IPS-18a (cell line): ENCODE data around the gene PTCH1.
A peak's percentile ranks its signal among the peaks of the same experiment; 100 is the strongest.

Experiments
- H3K27ac ChIP-seq: one replicate; pipeline ENCODE4 v1.5.1; 2013; ENCODE audit warnings: low read length
- H3K27me3 ChIP-seq: one replicate; pipeline ENCODE4 v1.6.1; 2013; ENCODE audit warnings: mild to moderate bottlenecking, low read length; ENCODE audit not compliant: control insufficient read depth, insufficient read depth
- H3K36me3 ChIP-seq: one replicate; pipeline ENCODE4 v1.6.1; 2013; ENCODE audit warnings: low read depth, low read length; ENCODE audit not compliant: control insufficient read depth
- H3K4me1 ChIP-seq: one replicate; pipeline ENCODE4 v1.6.1; 2013; ENCODE audit warnings: low read depth, low read length; ENCODE audit not compliant: control insufficient read depth
- H3K4me3 ChIP-seq: one replicate; pipeline ENCODE4 v1.5.1; 2013; ENCODE audit warnings: low read length
- H3K9ac ChIP-seq: one replicate; pipeline ENCODE4 v1.6.1; 2013; ENCODE audit warnings: mild to moderate bottlenecking, low read length, moderate library complexity
- H3K9me3 ChIP-seq: one replicate; pipeline ENCODE4 v1.6.1; 2013; ENCODE audit warnings: low read depth, low read length; ENCODE audit not compliant: control insufficient read depth

Gene PTCH1

DNA sequence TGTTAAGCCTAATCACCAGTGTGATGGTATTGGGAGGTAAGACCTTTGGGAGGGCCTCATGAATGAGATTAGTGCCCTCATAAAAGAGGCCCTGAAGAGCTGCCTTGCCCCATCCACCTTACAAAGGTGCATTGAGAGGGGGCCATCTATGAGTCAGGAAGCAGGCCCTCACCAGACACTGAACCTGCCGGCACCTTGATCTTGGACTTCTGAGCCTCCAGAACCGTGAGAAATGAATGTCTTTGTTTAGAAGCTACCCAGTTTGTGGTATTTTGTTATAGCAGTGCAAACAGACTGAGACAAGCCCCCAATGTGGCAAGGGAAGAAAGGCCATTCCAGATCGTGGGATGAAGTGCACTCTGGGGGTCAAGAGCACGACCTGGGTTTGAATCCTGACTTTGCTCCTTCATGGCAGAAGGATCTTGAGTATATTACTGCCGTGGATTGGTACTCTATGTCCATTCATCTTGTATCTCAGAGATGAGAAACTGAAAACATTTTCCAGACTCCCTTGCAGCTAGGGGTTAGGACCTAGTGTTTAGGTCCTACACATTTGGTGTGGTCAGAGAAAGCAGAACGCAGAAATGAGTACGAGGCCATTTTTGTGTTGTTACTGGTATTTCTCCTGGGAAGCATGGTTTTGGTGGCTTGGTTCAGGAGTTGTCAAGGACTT lies 86.7 kb downstream of the PTCH1 start:
- Histone ChIP-seq H3K27ac (no peak overlapping the region), H3K36me3 (no peaks in the 10 kb centered on the region), H3K27me3 (no peaks in the 10 kb centered on the region), H3K9me3 (no peaks in the 10 kb centered on the region), H3K9ac (no peak overlapping the region), H3K4me3 (no peak overlapping the region), H3K4me1 (peaks cover 12% of the 10 kb centered on the region)

DNA sequence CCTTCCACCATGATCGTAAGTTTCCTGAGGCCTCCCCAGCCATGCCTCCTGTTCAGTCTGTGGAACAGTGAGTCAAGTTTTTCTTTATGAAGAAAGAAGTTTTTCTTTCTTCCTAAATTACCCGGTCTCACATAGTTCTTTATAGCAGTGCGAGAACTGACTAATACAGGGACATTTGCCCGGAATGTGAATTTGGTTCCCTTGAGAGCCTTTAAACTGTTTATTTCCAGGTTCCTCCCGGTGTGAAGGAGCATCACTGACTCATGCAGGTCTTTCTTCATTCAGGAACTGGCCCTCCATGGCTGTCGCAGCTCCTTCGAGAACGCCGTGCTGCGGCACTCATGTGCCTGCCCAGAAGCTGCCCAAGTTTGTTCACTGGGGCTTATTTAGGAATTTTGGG lies 87.7 kb downstream of the PTCH1 start:
- Histone ChIP-seq H3K4me1 (peaks cover 6% of the 10 kb centered on the region), H3K36me3 (no peaks in the 10 kb centered on the region), H3K27me3 (no peaks in the 10 kb centered on the region), H3K27ac (no peak overlapping the region), H3K4me3 (no peak overlapping the region), H3K9ac (no peak overlapping the region), H3K9me3 (no peaks in the 10 kb centered on the region)

DNA sequence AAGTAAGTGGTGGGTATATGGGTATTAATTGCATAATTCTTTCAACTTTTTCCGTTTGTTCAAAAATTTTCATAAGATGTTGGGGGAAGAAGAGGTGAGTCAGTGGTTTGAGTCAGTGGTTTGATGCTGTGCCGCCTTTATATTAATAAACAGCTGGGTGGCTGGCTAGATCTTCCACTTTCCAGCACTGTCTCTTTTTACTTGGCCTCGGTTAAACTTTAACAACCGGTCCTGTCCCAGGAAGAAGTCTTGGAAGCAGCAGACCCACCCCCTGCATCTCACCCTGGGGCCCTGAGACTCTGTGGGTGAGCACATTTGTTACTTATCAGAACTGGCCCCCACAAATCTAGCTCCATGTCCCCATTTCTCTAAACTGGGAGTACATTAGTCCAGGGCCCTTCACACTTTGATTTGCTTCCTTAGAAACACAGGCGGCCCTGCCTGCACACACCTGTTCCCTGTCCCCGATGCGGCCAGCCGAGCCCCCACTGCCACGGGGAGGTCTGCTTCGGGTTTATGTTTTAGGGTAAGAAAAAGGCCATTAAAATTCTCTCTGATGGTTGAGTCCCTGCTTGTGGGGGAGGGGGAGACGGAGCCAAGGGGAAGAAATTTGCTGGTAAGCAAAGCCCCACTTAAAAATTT lies 90.7 kb downstream of the PTCH1 start:
- H3K36me3 ChIP-seq: no peaks in the 10 kb centered on the region
- peak overlapping the region; percentile 97 for H3K9ac ChIP-seq
- peaks cover 16% of the 10 kb centered on the region for H3K9me3 ChIP-seq
- no peaks in the 10 kb centered on the region for H3K27me3 ChIP-seq
- peak overlapping the region; percentile 94 for H3K27ac ChIP-seq
- H3K4me3 ChIP-seq: peak overlapping the region; percentile 84
- H3K4me1 ChIP-seq: peaks cover 6% of the 10 kb centered on the region

DNA sequence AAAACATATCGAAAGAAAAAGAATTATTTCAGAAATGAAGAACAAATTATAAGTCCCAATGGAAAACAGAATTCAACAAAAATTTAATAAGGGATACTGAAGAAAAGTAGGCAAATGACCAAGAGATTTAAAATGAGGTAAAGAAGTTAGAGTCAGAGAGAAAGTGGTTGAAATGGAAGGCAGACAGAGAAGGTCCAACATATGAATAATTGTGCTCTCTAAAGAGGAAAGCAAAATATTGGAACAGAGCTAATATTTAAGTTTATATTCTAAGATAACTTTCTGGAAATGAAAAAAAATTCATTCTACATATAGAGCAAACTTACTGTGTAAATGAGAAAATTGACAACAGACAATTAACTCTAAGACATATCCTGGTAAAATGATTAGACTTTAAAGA lies 94.1 kb downstream of the PTCH1 start:
- Histone ChIP-seq H3K4me1 (peaks cover 6% of the 10 kb centered on the region), H3K27me3 (no peaks in the 10 kb centered on the region), H3K4me3 (no peak overlapping the region), H3K9me3 (peaks cover 16% of the 10 kb centered on the region), H3K27ac (no peak overlapping the region), H3K36me3 (no peaks in the 10 kb centered on the region), H3K9ac (no peak overlapping the region)

DNA sequence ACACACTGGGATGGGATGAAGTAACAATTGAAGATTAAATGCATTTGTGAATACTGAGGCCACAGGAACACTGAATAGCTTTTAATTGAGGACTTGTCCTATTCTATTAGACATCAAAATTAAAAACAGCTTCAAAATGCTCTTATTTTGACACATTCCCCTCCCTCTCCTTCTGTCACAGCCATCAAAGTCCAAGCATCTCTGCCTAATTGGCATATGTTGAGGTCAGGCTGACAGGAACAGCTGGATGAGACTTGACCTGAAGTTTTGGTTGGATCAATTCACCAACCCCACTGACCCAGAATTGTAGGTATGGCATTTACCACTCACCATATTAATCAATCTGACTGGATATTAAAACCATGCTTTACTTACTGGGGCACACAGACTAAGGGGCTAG lies 96.3 kb downstream of the PTCH1 start:
- H3K9ac ChIP-seq: no peak overlapping the region
- H3K9me3 ChIP-seq: peaks cover 16% of the 10 kb centered on the region
- H3K27ac ChIP-seq: no peak overlapping the region
- H3K36me3 ChIP-seq: no peaks in the 10 kb centered on the region
- no peak overlapping the region for H3K4me3 ChIP-seq
- no peaks in the 10 kb centered on the region for H3K27me3 ChIP-seq
- H3K4me1 ChIP-seq: no peaks in the 10 kb centered on the region

DNA sequence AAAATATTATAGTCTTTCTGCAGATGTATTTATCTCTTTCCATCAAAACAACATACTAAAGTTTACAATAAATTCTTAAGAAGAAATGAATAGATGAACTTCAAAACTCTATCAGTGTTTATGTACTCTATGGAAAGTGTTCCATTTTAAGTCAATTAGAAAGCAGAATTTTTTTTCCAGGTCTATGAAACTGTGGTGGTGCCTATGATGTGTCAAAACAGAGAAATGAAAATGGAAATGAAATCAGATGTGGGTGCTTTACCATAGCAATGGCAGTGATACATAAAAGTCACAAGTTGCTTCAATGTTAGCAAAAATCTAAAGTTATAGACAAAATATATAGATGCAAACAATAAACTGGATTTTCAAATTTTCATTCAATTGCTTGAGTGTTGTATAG lies 97.3 kb downstream of the PTCH1 start:
- no peak overlapping the region for H3K4me3 ChIP-seq
- no peak overlapping the region for H3K27ac ChIP-seq
- H3K4me1 ChIP-seq: no peaks in the 10 kb centered on the region
- no peak overlapping the region for H3K9ac ChIP-seq
- no peaks in the 10 kb centered on the region for H3K27me3 ChIP-seq
- no peaks in the 10 kb centered on the region for H3K36me3 ChIP-seq
- H3K9me3 ChIP-seq: peaks cover 16% of the 10 kb centered on the region

DNA sequence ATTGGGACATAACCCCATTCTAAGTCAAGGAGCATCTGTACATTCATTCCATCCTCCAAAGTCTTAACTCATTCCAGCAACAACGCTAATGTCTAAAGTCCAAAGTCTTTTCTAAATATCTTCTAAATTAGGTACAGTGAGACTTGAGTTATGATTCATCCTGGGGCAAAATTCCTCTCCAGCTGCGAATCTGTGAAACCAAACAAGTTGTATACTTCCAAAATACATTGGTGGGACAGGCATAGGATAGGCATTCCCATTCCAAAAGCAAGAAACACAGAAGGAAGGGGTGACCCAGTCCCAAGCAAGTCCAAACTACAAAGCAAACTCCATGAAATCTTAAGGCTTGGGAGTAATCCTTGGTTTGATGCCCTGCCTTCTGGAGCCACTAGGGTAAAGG lies 101.6 kb downstream of the PTCH1 start:
- no peak overlapping the region for H3K27ac ChIP-seq
- no peaks in the 10 kb centered on the region for H3K36me3 ChIP-seq
- H3K27me3 ChIP-seq: no peaks in the 10 kb centered on the region
- no peak overlapping the region for H3K4me3 ChIP-seq
- H3K9me3 ChIP-seq: no peaks in the 10 kb centered on the region
- no peak overlapping the region for H3K9ac ChIP-seq
- H3K4me1 ChIP-seq: no peaks in the 10 kb centered on the region

DNA sequence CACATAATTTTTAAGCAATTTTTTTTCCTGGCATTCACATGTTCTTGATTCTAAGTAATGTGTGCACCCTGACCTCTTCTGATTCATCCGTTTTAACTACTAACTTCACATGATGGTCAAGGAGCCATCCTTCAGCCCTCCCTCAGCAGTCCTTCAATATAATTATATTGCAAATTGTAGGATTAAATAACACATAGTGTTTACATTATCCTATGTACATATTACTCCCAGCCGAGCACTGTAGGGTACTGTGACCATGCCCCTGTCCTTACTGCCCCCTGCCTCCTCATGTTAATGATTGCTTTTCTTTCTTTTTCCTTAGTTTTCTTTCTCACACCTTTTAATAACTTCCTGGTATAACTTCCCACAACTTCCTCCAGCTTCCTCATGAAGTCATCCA lies 103.0 kb downstream of the PTCH1 start:
- H3K9me3 ChIP-seq: no peaks in the 10 kb centered on the region
- H3K4me3 ChIP-seq: no peak overlapping the region
- H3K36me3 ChIP-seq: no peaks in the 10 kb centered on the region
- H3K4me1 ChIP-seq: no peaks in the 10 kb centered on the region
- H3K9ac ChIP-seq: no peak overlapping the region
- no peak overlapping the region for H3K27ac ChIP-seq
- H3K27me3 ChIP-seq: no peaks in the 10 kb centered on the region

DNA sequence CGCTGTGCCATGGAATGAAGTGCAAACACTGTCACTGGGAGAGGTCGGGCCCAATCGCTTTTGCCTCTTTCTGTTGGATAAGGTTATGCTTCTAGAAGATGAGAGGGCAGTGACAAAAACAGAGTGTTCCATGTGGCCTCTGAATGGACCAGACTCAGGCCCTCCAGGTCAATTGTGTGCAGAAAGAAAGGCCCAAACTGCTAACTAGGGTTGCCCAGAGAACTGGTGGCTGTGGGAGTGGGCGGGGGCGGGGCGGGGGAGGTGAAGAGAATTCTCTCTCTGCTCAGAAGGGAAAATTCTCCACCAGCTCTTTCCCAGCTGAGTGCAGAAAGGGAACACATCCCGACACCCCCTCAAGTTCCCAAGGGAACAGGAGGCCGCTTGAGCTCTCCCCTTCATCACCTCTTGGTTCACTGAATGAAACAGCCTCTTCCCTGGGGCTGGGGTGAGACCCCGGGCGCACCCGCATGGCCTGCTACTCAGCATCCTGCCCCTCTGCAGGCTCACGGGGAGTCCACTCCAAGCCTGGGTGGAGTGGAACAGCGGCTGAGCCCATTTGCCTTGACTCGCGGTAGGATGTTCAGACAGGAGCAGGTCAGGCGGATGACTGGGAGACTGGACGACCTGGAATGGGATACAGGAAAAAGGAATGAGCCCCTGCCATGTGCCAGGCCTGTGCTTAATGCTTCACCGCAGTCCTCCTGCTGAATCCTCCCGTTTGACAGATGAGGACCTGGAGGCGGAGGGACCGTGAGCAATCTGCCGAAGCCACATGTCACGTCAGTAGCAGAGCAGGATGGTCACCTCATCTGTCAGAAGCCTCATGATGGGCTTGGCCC lies 105.5 kb downstream of the PTCH1 start:
- H3K27ac ChIP-seq: no peak overlapping the region
- no peaks in the 10 kb centered on the region for H3K9me3 ChIP-seq
- H3K36me3 ChIP-seq: no peaks in the 10 kb centered on the region

DNA sequence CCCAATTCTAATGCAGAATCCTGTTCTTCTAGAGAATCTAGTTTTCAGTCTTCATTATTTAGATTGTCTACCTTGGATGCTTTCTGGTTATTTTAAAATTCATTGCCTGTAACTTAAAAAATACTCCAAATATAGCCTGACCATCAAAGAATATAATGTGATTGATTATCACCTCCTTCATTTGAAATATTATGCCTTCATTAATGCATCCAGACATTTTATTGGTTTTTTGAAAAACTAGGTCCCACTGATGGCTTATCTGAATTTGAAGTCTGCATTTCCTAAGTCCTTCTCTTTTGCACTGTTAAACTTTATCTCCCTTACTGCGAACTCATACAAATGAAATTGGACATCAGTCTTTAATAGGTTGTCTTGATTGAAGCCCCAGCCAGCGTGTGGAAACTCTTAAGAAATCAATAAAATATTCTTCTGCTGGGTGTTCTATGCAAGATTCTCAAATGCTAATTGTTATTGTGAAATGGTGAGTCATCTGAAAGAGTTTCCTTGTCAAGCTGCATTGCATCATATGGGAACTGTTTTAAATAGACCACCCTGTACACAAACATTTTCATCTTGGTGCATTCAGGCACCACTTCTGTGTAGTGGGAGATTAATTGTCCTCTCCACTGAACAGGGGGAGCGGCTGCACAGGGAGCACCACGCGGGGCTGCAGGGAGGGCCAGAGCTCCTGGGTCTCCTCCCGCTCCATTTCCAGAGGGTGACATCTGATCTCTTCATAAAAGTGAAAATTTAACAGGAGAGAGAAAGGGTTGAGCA lies 106.9 kb downstream of the PTCH1 start:
- Histone ChIP-seq H3K9ac (no peak overlapping the region), H3K27me3 (no peaks in the 10 kb centered on the region), H3K36me3 (no peaks in the 10 kb centered on the region), H3K4me1 (no peaks in the 10 kb centered on the region), H3K27ac (no peak overlapping the region), H3K4me3 (no peak overlapping the region), H3K9me3 (no peaks in the 10 kb centered on the region)

More for the DNA sequence above, 105.5 kb downstream of the PTCH1 start:
- Histone ChIP-seq H3K4me3 (no peak overlapping the region), H3K4me1 (no peaks in the 10 kb centered on the region), H3K9ac (no peak overlapping the region), H3K27me3 (no peaks in the 10 kb centered on the region)

DNA sequence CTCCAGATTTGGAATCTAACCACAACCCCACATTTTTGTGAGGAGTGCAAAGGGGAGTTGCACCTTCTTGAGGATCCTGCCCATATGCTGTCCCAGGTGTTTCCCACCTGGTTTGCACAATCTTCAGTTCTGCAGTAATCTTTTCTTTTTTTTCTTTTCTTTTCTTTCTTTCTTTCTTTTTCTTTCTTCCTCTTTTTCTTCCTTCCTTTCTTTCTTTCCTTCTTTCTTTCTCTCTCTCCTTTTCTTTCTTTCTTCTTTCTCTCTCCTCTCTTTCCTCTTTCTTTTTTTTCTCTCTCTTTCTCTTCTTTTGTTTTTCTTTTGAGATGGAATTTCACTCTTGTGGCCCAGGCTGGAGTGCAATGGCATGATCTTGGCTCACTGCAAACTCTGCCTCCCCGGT lies 109.2 kb downstream of the PTCH1 start:
- H3K4me1 ChIP-seq: no peaks in the 10 kb centered on the region
- no peaks in the 10 kb centered on the region for H3K27me3 ChIP-seq
- no peak overlapping the region for H3K27ac ChIP-seq
- H3K9ac ChIP-seq: no peak overlapping the region
- H3K9me3 ChIP-seq: no peaks in the 10 kb centered on the region
- H3K4me3 ChIP-seq: no peak overlapping the region
- H3K36me3 ChIP-seq: no peaks in the 10 kb centered on the region
